Hepatocyte (in vitro differentiated cells): ENCODE measurements around the gene USP12.
"Not testable (repeated sequence)": the region's sequence is repeated elsewhere in the genome, so short reads cannot be mapped to it uniquely, and the experiment has no call there.

ENCODE experiments used
- EZH2 ChIP-seq: fragments of 200-600 bp; sonication (generic); IDR thresholded peaks from 2 replicates; pipeline ENCODE4 v1.6.1; 2016; ENCODE audit warnings: antibody characterized with exemption, mild to moderate bottlenecking, borderline replicate concordance
- EZH2phosphoT487 ChIP-seq: fragments of 200-600 bp; sonication (generic); IDR thresholded peaks from one replicate; pipeline ENCODE4 v1.6.1; 2018; ENCODE audit warnings: antibody characterized with exemption, mild to moderate bottlenecking, low read depth, moderate library complexity; ENCODE audit not compliant: unreplicated experiment, severe bottlenecking
- TF ChIP-seq, protein P1 (sequence below): fragments of 200-600 bp; sonication (generic); IDR thresholded peaks from 2 replicates; pipeline ENCODE4 v1.5.1; 2016; ENCODE audit warnings: antibody characterized with exemption, mild to moderate bottlenecking; ENCODE audit not compliant: poor library complexity

- TF ChIP-seq, protein P1, sequence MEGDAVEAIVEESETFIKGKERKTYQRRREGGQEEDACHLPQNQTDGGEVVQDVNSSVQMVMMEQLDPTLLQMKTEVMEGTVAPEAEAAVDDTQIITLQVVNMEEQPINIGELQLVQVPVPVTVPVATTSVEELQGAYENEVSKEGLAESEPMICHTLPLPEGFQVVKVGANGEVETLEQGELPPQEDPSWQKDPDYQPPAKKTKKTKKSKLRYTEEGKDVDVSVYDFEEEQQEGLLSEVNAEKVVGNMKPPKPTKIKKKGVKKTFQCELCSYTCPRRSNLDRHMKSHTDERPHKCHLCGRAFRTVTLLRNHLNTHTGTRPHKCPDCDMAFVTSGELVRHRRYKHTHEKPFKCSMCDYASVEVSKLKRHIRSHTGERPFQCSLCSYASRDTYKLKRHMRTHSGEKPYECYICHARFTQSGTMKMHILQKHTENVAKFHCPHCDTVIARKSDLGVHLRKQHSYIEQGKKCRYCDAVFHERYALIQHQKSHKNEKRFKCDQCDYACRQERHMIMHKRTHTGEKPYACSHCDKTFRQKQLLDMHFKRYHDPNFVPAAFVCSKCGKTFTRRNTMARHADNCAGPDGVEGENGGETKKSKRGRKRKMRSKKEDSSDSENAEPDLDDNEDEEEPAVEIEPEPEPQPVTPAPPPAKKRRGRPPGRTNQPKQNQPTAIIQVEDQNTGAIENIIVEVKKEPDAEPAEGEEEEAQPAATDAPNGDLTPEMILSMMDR = not testable (repeated sequence)
- not testable (repeated sequence) for TF ChIP-seq EZH2, EZH2phosphoT487
Observed at GRCh38 chr13:27141159-27141558, 30.5 kb downstream of the USP12 start.
